Lower lobe of right lung (tissue), 2 donors: Measurements from ENCODE around the gene DNAJC18. TPM values are rescaled to one million over a fixed set of nuclear protein-coding genes. Genes with fewer than 3 reads are reported as not detected.
"Not testable (repeated sequence)": the region's sequence is repeated elsewhere in the genome, so short reads cannot be mapped to it uniquely, and the experiment has no call there.

ENCODE experiments used
- ATAC-seq, 2 donors: fragments of 200-7000 bp; cut with Tn5 transposase; one replicate each; pipeline ENCODE4 v1.9.1; 2020 to 2022; ENCODE audit warnings: mild to moderate bottlenecking in 2 of 2, moderate library complexity in 2 of 2
- DNase-seq: peaks from one replicate; pipeline ENCODE4 v3.0.0-alpha.2; 2020
- H3K27ac ChIP-seq: fragments of 200-600 bp; one replicate; pipeline ENCODE4 v1.8.0; 2022
- H3K27me3 ChIP-seq: fragments of 200-600 bp; one replicate; pipeline ENCODE4 v1.8.0; 2022; ENCODE audit warnings: low read depth
- H3K36me3 ChIP-seq: fragments of 200-600 bp; one replicate; pipeline ENCODE4 v1.8.0; 2022; ENCODE audit warnings: mild to moderate bottlenecking
- H3K4me1 ChIP-seq: fragments of 200-600 bp; one replicate; pipeline ENCODE4 v1.8.0; 2022
- H3K4me3 ChIP-seq: fragments of 200-600 bp; one replicate; pipeline ENCODE4 v1.8.0; 2022; ENCODE audit warnings: mild to moderate bottlenecking
- H3K9me3 ChIP-seq: fragments of 200-600 bp; one replicate; pipeline ENCODE4 v1.8.0; 2022
- intact Hi-C: fragments of 100-400 bp; cut with DNase I; formaldehyde crosslinking; loops from one replicate; pipeline ENCODE4 v1.11.0; 2022
- total RNA-seq: library from RNA; stranded (reverse); fragmentation: NEBNext Ultra II Directional; extraction: Animal tissue kit (Norgen Biotek cat#: 25700); gene quantifications from one replicate; pipeline ENCODE4 v1.2.1, GENCODE V29; 2021
- TF ChIP-seq, protein P1 (sequence below): fragments of 200-600 bp; IDR thresholded peaks from one replicate; pipeline ENCODE4 v1.8.0; 2022; ENCODE audit warnings: antibody characterized with exemption, mild to moderate bottlenecking
- donor health status: DM: no; HTN: yes; CAD: no; lungs with severe emphysema.

DNAJC18 gene
- total RNA-seq, 1 donor from 2014 or later = 10.0 TPM

DNA sequence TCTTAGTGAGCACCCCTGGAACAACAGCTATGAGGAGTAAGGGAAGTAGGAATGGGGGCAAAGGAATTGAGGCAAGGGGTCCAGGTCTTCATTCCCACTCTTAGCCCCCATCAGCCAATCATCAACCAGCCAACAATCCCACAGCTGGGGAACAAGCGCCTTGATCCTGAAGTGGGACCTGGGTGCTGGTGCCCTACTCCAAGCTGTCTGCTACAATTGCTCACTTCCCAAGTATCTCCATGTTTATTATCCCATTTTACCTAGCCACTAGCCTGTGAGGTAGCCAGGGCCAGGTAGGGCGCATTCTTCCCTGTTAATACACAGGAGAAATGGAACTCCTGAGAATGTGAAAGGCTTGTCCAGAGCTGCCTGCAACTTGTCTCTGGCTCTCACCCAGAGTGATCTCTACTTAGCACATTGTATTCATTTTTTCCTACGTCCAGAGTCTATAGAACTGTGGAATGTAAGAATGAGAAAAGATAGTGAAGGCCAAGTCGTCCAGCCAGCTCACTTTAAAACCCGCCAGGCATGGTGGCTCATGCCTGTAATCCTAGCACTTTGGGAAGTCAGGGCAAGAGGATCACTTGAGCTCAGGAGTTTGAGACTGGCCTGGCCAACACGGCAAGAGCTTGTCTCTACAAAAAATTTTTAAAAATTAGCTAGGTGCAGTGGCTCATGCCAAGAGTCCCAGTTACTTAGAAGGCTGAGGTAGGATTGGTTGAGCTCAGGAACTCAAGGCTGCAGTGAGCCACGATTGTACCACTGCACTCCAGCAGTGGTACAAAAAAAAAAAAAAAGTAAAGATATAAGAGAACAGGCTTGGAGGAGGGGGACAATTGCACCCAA lies 6.2 kb upstream of the DNAJC18 start:
- TF ChIP-seq, protein P1, sequence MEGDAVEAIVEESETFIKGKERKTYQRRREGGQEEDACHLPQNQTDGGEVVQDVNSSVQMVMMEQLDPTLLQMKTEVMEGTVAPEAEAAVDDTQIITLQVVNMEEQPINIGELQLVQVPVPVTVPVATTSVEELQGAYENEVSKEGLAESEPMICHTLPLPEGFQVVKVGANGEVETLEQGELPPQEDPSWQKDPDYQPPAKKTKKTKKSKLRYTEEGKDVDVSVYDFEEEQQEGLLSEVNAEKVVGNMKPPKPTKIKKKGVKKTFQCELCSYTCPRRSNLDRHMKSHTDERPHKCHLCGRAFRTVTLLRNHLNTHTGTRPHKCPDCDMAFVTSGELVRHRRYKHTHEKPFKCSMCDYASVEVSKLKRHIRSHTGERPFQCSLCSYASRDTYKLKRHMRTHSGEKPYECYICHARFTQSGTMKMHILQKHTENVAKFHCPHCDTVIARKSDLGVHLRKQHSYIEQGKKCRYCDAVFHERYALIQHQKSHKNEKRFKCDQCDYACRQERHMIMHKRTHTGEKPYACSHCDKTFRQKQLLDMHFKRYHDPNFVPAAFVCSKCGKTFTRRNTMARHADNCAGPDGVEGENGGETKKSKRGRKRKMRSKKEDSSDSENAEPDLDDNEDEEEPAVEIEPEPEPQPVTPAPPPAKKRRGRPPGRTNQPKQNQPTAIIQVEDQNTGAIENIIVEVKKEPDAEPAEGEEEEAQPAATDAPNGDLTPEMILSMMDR = no peak
- Histone ChIP-seq H3K27me3 (no peaks in the 10 kb centered on the region), H3K27ac (no peak overlapping the region), H3K9me3 (no peaks in the 10 kb centered on the region), H3K36me3 (peaks cover 11% of the 10 kb centered on the region), H3K4me1 (peaks cover 6% of the 10 kb centered on the region), H3K4me3 (no peak overlapping the region)
- intact Hi-C loops = no loop called here
- ATAC-seq (peak; percentile 65 to 70), DNase-seq (no peak)

DNA sequence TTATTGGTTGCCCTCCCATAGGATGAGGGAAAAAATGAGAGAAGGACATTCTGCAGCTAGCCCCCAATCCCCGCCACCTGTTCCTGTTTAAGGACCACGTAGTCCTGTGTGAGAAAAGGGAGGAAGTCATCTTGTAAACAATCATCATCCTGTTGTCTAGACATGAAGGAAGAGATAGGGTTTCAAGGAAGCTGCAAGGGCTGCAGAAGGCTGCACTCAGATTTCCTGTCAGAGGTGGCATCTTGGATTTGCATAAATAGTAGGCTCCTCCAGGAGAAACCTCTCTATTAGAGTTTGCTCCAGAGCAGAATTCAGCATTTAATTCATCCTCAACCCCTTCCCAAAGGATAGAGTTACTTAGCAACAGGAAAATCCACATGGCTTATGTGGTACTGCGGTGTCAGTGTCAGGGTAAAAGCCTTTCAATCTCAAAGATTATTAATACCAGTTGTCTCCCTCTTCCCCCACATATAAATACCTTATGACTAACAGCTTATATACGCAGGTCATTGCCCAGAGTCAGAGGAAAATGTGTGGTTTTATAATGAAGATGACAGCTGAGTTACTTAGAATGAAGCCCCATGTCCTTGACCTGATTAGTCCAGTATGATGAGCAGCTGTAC lies 4.6 kb upstream of the DNAJC18 start:
- H3K4me1 ChIP-seq = peaks cover 12% of the 10 kb centered on the region
- ATAC-seq (no peak), DNase-seq (no peak)
- peaks cover 11% of the 10 kb centered on the region for H3K36me3 ChIP-seq
- intact Hi-C loops = no loop called here
- no peaks in the 10 kb centered on the region for H3K27me3 ChIP-seq
- H3K9me3 ChIP-seq = no peaks in the 10 kb centered on the region
- TF ChIP-seq, protein P1 = no peak
- no peak overlapping the region for H3K27ac ChIP-seq
- H3K4me3 ChIP-seq = no peak overlapping the region

DNA sequence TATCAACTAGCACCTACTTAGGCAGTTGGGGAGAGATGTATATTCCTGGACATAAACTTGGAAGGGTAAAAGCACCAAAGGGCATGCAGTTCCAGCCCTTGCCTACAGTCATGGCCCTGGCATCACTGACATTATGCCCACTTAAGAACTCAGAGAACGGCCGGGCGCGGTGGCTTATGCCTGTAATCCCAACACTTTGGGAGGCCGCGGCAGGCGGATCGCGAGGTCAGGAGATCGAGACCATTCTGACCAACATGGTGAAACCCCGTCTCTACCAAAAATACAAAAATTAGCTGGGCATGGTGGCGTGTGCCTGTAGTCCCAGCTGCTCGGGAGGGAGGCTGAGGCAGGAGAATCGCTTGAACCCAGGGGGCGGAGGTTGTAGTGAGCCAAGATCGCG lies 1.1 kb upstream of the DNAJC18 start:
- DNase-seq, H3K4me3 ChIP-seq, H3K9me3 ChIP-seq, H3K27me3 ChIP-seq, intact Hi-C loops, H3K27ac ChIP-seq, ATAC-seq, H3K36me3 ChIP-seq: not testable (repeated sequence)
- peaks cover 16% of the 10 kb centered on the region for H3K4me1 ChIP-seq

DNA sequence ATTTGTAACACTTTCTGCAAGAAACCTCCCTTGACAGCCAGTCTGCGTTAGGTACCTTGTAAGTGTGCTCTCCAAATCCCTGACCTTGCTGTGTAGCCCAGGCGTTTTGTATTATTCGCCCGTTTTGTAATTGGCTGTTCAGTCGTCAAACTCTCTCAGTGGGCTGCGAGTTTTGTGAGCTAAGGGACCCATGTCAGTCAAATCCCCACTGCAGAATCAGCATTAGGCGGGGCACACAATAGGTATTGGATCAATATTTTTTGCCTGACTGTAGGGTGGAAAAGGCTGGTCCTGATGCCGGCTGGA lies 665 bp downstream of the DNAJC18 start:
- no peaks in the 10 kb centered on the region for H3K36me3 ChIP-seq
- H3K9me3 ChIP-seq = no peaks in the 10 kb centered on the region
- DNase-seq (no peak), ATAC-seq (no peak)
- peaks cover 10% of the 10 kb centered on the region for H3K4me1 ChIP-seq
- intact Hi-C loops = no loop called here
- peak overlapping the region; percentile 96 for H3K27ac ChIP-seq
- H3K27me3 ChIP-seq = no peaks in the 10 kb centered on the region
- TF ChIP-seq, protein P1 = no peak
- H3K4me3 ChIP-seq = peak overlapping the region; percentile 83

DNA sequence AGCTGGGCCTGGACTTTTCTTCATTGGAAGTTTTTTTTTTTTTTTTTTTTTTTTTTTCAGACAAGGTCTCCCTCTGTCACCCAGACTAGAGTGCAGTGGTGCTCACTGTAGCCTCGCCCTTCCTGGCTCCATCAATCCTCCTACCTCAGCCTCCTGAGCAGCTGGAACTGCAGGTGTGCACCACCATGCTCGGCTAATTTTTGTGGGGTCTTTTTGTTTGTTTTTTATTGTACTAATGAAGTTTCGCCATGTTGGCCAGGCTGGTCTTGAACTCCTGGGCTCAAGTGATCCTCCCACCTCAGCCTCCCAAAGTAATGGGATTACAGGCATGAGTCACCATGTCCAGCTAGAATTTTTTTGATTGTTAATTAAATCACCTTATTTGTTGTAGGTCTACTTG lies 3.6 kb downstream of the DNAJC18 start:
- Histone ChIP-seq H3K4me3 (no peak overlapping the region), H3K9me3 (no peaks in the 10 kb centered on the region), H3K27ac (no peak overlapping the region), H3K27me3 (no peaks in the 10 kb centered on the region), H3K4me1 (peaks cover 10% of the 10 kb centered on the region), H3K36me3 (peaks cover 7% of the 10 kb centered on the region)
- TF ChIP-seq, protein P1 = no peak
- intact Hi-C loops = no loop called here
- DNase-seq (no peak), ATAC-seq (no peak)

DNA sequence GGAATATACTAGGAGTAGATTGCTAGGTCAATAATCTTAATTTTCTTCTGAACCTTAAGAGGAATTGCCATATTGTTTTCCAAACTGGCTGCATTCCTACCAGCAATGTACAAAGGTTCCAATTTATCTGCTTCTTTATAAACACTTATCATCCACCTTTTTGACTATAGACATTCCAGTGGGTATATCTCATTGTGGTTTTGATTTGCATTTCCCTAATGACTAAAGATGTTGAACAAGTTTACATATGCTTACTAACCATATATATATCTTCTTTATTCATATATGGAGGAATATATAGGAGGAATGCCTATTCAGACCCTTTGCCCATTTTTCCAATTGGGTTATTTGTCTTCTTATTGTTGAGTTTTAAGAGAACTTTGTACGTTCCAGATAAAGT lies 7.6 kb downstream of the DNAJC18 start:
- peaks cover 37% of the 10 kb centered on the region for H3K36me3 ChIP-seq
- intact Hi-C loops = no loop called here
- no peak overlapping the region for H3K27ac ChIP-seq
- TF ChIP-seq, protein P1 = no peak
- no peak for DNase-seq
- H3K4me1 ChIP-seq = no peaks in the 10 kb centered on the region
- no peaks in the 10 kb centered on the region for H3K27me3 ChIP-seq
- no peak overlapping the region for H3K4me3 ChIP-seq
- H3K9me3 ChIP-seq = no peaks in the 10 kb centered on the region
- no peak for ATAC-seq
